ENCODE results near the gene E2F1. TPM values are rescaled to one million over a fixed set of nuclear protein-coding genes. Genes with fewer than 3 reads are reported as not detected.
A peak's percentile ranks its signal among the peaks of the same experiment; 100 is the strongest.
"Not testable (repeated sequence)": the region's sequence is repeated elsewhere in the genome, so short reads cannot be mapped to it uniquely, and the experiment has no call there.

Gene E2F1
- total RNA-seq, 2 donors from 2014 or later, result 2.6 to 11.5 TPM

GRCh38 chr20:33635341-33635740 lies 50.8 kb downstream of the E2F1 start:
- H3K27ac Mint-ChIP-seq, result no peak overlapping the region
- H3K4me3 Mint-ChIP-seq, result no peak overlapping the region
- peaks cover 5% of the 10 kb centered on the region for H3K4me1 Mint-ChIP-seq
- peaks cover 8% of the 10 kb centered on the region for H3K36me3 Mint-ChIP-seq (ENCODE audit: low read depth)
- DNase-seq, result no peak
- no peak for ATAC-seq
- no peaks in the 10 kb centered on the region for H3K9me3 ChIP-seq (ENCODE audit: control insufficient read depth, low read length, poor library complexity, severe bottlenecking)
- no peaks in the 10 kb centered on the region for H3K27me3 Mint-ChIP-seq

GRCh38 chr20:33631910-33632309 lies 54.3 kb downstream of the E2F1 start:
- DNase-seq; H3K27me3 Mint-ChIP-seq; H3K4me1 Mint-ChIP-seq; H3K9me3 ChIP-seq (ENCODE audit: control insufficient read depth, low read length, poor library complexity, severe bottlenecking); H3K36me3 Mint-ChIP-seq (ENCODE audit: low read depth); ATAC-seq; H3K4me3 Mint-ChIP-seq: not testable (repeated sequence)
- H3K27ac Mint-ChIP-seq, result peak overlapping the region; percentile 32

- no peaks in the 10 kb centered on the region for H3K27me3 Mint-ChIP-seq
- peak overlapping the region; percentile 32 for H3K27ac Mint-ChIP-seq
- H3K4me1 Mint-ChIP-seq, result peaks cover 5% of the 10 kb centered on the region
- no peak for DNase-seq
- peaks cover 2% of the 10 kb centered on the region for H3K36me3 Mint-ChIP-seq (ENCODE audit: low read depth)
- ATAC-seq, result no peak
- no peak overlapping the region for H3K4me3 Mint-ChIP-seq
- H3K9me3 ChIP-seq (ENCODE audit: control insufficient read depth, low read length, poor library complexity, severe bottlenecking), result no peaks in the 10 kb centered on the region
Measured at GRCh38 chr20:33630507-33630906, 55.7 kb downstream of the E2F1 start.

GRCh38 chr20:33629979-33630378 lies 56.2 kb downstream of the E2F1 start:
- Mint-ChIP-seq H3K4me1 (peaks cover 5% of the 10 kb centered on the region), H3K27ac (no peak overlapping the region), H3K4me3 (no peak overlapping the region), H3K27me3 (no peaks in the 10 kb centered on the region), H3K36me3 (ENCODE audit: low read depth) (peaks cover 2% of the 10 kb centered on the region)
- DNase-seq (no peak), ATAC-seq (no peak)
- H3K9me3 ChIP-seq (ENCODE audit: control insufficient read depth, low read length, poor library complexity, severe bottlenecking), result no peaks in the 10 kb centered on the region

- H3K4me1 Mint-ChIP-seq, result peaks cover 8% of the 10 kb centered on the region
Measured at GRCh38 chr20:33629533-33629932, 56.7 kb downstream of the E2F1 start.

GRCh38 chr20:33627577-33628216 lies 58.5 kb downstream of the E2F1 start:
- no peaks in the 10 kb centered on the region for H3K9me3 ChIP-seq (ENCODE audit: control insufficient read depth, low read length, poor library complexity, severe bottlenecking)
- peaks cover 2% of the 10 kb centered on the region for H3K36me3 Mint-ChIP-seq (ENCODE audit: low read depth)
- no peaks in the 10 kb centered on the region for H3K27me3 Mint-ChIP-seq
- ATAC-seq (no peak), DNase-seq (no peak)
- H3K4me1 Mint-ChIP-seq, result peaks cover 12% of the 10 kb centered on the region
- no peak overlapping the region for H3K27ac Mint-ChIP-seq
- no peak overlapping the region for H3K4me3 Mint-ChIP-seq

More at GRCh38 chr20:33629533-33629932, 56.7 kb downstream of the E2F1 start:
- Mint-ChIP-seq H3K27me3 (no peaks in the 10 kb centered on the region), H3K27ac (no peak overlapping the region), H3K4me3 (no peak overlapping the region), H3K36me3 (ENCODE audit: low read depth) (peaks cover 2% of the 10 kb centered on the region)
- no peaks in the 10 kb centered on the region for H3K9me3 ChIP-seq (ENCODE audit: control insufficient read depth, low read length, poor library complexity, severe bottlenecking)
- ATAC-seq (no peak), DNase-seq (no peak)

GRCh38 chr20:33626190-33626589 lies 60.0 kb downstream of the E2F1 start:
- Mint-ChIP-seq H3K4me3 (peak overlapping the region; percentile 28), H3K27me3 (no peaks in the 10 kb centered on the region), H3K27ac (no peak overlapping the region), H3K4me1 (peaks cover 12% of the 10 kb centered on the region), H3K36me3 (ENCODE audit: low read depth) (peaks cover 2% of the 10 kb centered on the region)
- no peaks in the 10 kb centered on the region for H3K9me3 ChIP-seq (ENCODE audit: control insufficient read depth, low read length, poor library complexity, severe bottlenecking)
- no peak for DNase-seq
- no peak for ATAC-seq

Other genes with a start within 250 kb of the E2F1 start
- 1 to 10 TPM; 5.6 to 6.6 TPM for gene SNTA1, start 242.6 kb downstream of the E2F1 start, total RNA-seq
- gene CBFA2T2, start 196.3 kb downstream of the E2F1 start, total RNA-seq, result 10 to 100 TPM; 26.6 to 29.5 TPM
- under 1 TPM; 0.13 to 0.45 TPM for gene C20orf144, start 24.1 kb downstream of the E2F1 start, total RNA-seq
- 1 to 10 TPM in 1 of 2 donors, under 1 TPM in 1; 0.89 to 1.2 TPM for gene ACTL10, start 19.4 kb downstream of the E2F1 start, total RNA-seq
- 10 to 100 TPM; 10.2 to 12.2 TPM for gene NECAB3, start 12.0 kb downstream of the E2F1 start, total RNA-seq
- gene PXMP4, start 33.9 kb upstream of the E2F1 start, total RNA-seq, result 1 to 10 TPM; 3.7 to 4.0 TPM
- 1 to 10 TPM; 4.0 to 4.2 TPM for gene ZNF341, start 45.6 kb upstream of the E2F1 start, total RNA-seq
- gene CHMP4B, start 125.0 kb upstream of the E2F1 start, total RNA-seq, result 10 to 100 TPM; 48.6 to 50.6 TPM